ENCODE data around the gene VIM. TPM values are rescaled to one million over a fixed set of nuclear protein-coding genes. Genes with fewer than 3 reads are reported as not detected.

VIM gene
- total and polyA plus RNA-seq, 10 of the 15 experiments (the other 5 are each of a cell fraction or from before 2014, with no cell fraction given), result 44.2 to 287 (median 188) TPM

GRCh38 chr10:17234431-17234945 is 6.4 kb downstream of the VIM start:
- POLR2A ChIA-PET, result interaction anchor here (0.6 kb wide), 1 partner anchor 18 kb away, joined by 3 read pairs; no protein-coding TSS in a partner anchor
- Histone ChIP-seq H3K79me2 (ENCODE audit: control insufficient read depth, insufficient read depth, low read length) (no peaks in the 10 kb centered on the region), H4K20me1 (ENCODE audit: control insufficient read depth, insufficient read depth) (no peaks in the 10 kb centered on the region), H3K27me3 (replicated peaks in 1 of 2; ENCODE audit: control insufficient read depth in 2 of 2, insufficient read depth in 2 of 2, low read length in 1 of 2) (no peaks in the 10 kb centered on the region; a peak in 1 of 4 replicates), H3K9ac (ENCODE audit: control insufficient read depth, insufficient read depth, low read length) (no peak overlapping the region), H3K4me1 (ENCODE audit: control insufficient read depth, insufficient read depth, low read length) (peaks cover 15% of the 10 kb centered on the region), H3K27ac (ENCODE audit: control insufficient read depth, insufficient read depth) (no peak overlapping the region), H2AFZ (ENCODE audit: control insufficient read depth, low read depth, low read length) (no peak overlapping the region), H3K4me2 (ENCODE audit: control insufficient read depth, insufficient read depth) (no peak overlapping the region), H3K36me3 (ENCODE audit: control insufficient read depth in 2 of 2, insufficient read depth in 2 of 2, low read length in 1 of 2) (peaks cover 7% of the 10 kb centered on the region in 2 experiments; a peak in 3 of 4 replicates), H3K9me3 (replicated peaks; ENCODE audit: control insufficient read depth, insufficient read depth, low read length) (no peaks in the 10 kb centered on the region; the same call in 2 of the 3 replicates), H3K4me3 (no peak overlapping the region)
- intact Hi-C loops (cut with micrococcal nuclease; ENCODE audit: unreplicated experiment), result loop anchor here (5.0 to 10.0 kb wide), 3 partner anchors 207 to 650 kb away; partner anchors contain the start of gene RSU1
- TF ChIP-seq MYB (IDR thresholded peaks at IDR 0.05; ENCODE audit: borderline replicate concordance, low read depth, low read length) (no peak), BCL11A (IDR thresholded peaks at IDR 0.05; ENCODE audit: low read depth, low read length) (no peak), PML (IDR thresholded peaks at IDR 0.05; ENCODE audit: low read length) (no peak), ZNF384 (IDR thresholded peaks at IDR 0.05; ENCODE audit: borderline replicate concordance, low read depth, low read length) (no peak), SREBF1 (IDR thresholded peaks at IDR 0.05; ENCODE audit: low read length) (no peak), RCOR1 (conservative IDR thresholded peaks at IDR 0.05; ENCODE audit: low read depth, low read length) (no peak), KDM1A (IDR thresholded peaks at IDR 0.05; ENCODE audit: borderline replicate concordance) (no peak), CHD4 (IDR thresholded peaks at IDR 0.05) (no peak), MEF2B (IDR thresholded peaks at IDR 0.05; ENCODE audit: partially characterized antibody, poor library complexity, severe bottlenecking) (no peak), NR2C1 (IDR thresholded peaks at IDR 0.05) (no peak), STAT3 (IDR thresholded peaks at IDR 0.05; ENCODE audit: low read depth, low read length) (no peak), SUPT20H (IDR thresholded peaks at IDR 0.05; ENCODE audit: borderline replicate concordance, control insufficient read depth, low read depth, low read length) (no peak), ZNF622 (IDR thresholded peaks at IDR 0.05) (no peak), TAF1 (IDR thresholded peaks at IDR 0.05; ENCODE audit: borderline replicate concordance, low read depth, low read length) (no peak), ETV6 (conservative IDR thresholded peaks at IDR 0.05 in 1 of 2, IDR thresholded peaks at IDR 0.05 in 1 of 2; ENCODE audit: borderline replicate concordance in 1 of 2, low read depth in 1 of 2) (no peak), IKZF2 (IDR thresholded peaks at IDR 0.05) (no peak), POU2F2 (IDR thresholded peaks at IDR 0.05; ENCODE audit: borderline replicate concordance, low read depth, low read length) (no peak), POLR2A (IDR thresholded peaks at IDR 0.05; ENCODE audit: low read depth, low read length) (no peak)
- TF ChIP-seq, protein P1, sequence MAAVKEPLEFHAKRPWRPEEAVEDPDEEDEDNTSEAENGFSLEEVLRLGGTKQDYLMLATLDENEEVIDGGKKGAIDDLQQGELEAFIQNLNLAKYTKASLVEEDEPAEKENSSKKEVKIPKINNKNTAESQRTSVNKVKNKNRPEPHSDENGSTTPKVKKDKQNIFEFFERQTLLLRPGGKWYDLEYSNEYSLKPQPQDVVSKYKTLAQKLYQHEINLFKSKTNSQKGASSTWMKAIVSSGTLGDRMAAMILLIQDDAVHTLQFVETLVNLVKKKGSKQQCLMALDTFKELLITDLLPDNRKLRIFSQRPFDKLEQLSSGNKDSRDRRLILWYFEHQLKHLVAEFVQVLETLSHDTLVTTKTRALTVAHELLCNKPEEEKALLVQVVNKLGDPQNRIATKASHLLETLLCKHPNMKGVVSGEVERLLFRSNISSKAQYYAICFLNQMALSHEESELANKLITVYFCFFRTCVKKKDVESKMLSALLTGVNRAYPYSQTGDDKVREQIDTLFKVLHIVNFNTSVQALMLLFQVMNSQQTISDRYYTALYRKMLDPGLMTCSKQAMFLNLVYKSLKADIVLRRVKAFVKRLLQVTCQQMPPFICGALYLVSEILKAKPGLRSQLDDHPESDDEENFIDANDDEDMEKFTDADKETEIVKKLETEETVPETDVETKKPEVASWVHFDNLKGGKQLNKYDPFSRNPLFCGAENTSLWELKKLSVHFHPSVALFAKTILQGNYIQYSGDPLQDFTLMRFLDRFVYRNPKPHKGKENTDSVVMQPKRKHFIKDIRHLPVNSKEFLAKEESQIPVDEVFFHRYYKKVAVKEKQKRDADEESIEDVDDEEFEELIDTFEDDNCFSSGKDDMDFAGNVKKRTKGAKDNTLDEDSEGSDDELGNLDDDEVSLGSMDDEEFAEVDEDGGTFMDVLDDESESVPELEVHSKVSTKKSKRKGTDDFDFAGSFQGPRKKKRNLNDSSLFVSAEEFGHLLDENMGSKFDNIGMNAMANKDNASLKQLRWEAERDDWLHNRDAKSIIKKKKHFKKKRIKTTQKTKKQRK (IDR thresholded peaks at IDR 0.05; ENCODE audit: low read depth, low read length), result no peak
- TF ChIP-seq, protein P2, sequence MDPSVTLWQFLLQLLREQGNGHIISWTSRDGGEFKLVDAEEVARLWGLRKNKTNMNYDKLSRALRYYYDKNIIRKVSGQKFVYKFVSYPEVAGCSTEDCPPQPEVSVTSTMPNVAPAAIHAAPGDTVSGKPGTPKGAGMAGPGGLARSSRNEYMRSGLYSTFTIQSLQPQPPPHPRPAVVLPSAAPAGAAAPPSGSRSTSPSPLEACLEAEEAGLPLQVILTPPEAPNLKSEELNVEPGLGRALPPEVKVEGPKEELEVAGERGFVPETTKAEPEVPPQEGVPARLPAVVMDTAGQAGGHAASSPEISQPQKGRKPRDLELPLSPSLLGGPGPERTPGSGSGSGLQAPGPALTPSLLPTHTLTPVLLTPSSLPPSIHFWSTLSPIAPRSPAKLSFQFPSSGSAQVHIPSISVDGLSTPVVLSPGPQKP (IDR thresholded peaks at IDR 0.05; ENCODE audit: low read depth, low read length), result no peak
- WGBS (ENCODE audit: insufficient coverage, insufficient replicate concordance, low lambda C conversion rate, missing lambda C conversion rate), result 94% methylated on average over 5 of the region's 5 CpGs
- RAD21 ChIA-PET (ENCODE audit: unreplicated experiment), result no interaction called here
- FAIRE-seq (no peak), ATAC-seq (no peak), DNase-seq (ENCODE audit: low read depth, low spot score) (no peak)
- CTCF ChIA-PET, result no interaction called here
- no TSS peak for BruUV-seq (replicated peaks)
- in situ Hi-C loops (cut with MboI), result no loop called here
- SMC1A ChIA-PET (ENCODE audit: uncharacterized antibody, unreplicated experiment), result interaction anchor here (0.7 to 1.1 kb wide), 2 partner anchors 9 to 22 kb away, joined by 3 read pairs; no protein-coding TSS in a partner anchor
